GM10847 (cell line): Measurements from ENCODE around the gene TCF3.

Experiments used
- POLR2A ChIP-seq: IDR thresholded peaks from 2 replicates; pipeline ENCODE4 v1.6.1; 2011; ENCODE audit not compliant: insufficient read length; ENCODE audit errors: extremely low read depth

Gene TCF3

DNA sequence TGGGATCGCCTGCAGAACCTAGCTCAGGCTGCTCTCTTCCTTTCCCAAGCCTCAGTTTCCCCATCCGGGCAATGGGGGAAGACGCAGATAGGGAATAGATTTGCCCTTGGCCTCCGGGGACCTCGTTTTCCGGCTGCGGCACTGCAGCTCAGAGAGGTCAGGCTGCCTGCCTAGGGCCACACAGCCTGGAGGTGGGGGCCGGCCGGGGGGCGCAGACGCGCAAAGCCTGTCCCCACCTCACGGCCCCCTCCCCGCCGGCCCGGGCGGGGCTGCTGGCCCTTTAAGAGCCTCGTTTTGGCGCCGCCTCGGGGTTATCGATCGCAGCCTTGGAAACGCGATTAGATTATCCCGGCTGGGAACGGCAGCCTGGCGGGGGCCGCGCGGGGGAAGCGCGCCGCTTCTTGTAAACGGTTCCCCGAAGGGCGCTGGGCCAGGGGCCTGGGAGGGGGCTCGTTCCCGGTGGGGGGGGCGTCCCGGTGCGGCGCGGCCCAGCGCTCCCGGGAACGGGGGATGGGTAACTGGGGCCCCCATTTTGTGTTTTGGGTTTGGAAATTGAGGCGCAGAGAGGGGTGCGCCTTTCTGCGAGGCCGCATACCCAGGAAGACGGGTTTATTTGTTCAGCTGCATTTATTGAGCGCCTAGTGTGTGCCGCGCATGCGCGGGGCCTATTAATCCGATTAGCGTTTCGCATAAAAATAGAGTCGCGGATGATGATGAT lies 23.4 kb upstream of the TCF3 start:
- TF ChIP-seq POLR2A = no peak

DNA sequence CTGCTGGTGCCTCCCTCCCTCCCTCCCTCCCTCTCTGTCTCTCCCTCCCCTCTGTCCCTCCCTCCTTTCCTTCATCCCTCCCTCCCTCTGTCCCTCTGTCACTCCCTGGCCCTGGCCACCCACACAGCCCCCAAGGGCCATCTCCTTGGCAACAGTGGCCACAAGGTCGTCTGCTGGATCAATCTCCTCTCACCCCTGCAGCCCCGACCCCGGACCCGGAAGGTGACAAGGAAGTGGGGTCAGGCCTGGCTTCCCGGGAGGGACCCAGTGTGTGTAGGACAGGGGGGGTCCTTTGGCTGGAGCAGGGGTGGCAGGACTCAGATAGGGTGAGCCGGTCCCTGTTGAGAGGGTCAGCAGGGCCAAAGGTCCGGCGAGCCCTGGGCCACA lies 21.9 kb upstream of the TCF3 start:
- TF ChIP-seq POLR2A = no peak

DNA sequence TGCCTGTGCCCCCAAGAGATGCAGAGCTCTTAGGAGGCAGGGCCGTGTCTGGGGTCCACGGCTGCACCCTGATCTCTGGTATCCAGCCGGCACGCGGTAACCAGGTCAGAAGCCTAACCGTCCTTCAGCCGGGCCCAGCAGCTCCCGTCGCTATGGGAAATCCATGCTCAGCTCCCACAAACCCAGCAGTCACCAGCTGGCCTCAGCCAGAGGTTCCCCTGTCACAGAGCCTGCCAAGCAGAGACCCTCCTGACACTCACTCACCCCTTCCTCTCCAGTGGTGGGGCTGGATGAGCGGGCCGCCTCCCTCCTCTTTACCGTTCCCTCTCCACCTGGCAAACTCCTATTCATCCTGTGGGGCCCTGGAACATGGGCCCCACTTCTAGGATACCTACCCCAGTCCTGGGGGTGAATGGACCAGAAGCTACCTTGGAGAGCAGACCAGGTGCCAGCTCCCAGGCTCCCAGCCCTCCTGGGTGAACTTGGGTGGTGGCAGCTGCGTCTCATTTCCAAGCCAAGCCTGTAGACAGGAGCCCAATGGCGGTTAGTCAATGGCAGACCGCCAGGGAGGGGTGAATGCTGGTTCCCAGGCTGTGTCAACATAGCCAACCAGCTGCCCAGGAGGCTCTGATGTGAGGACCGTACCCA lies 21.4 kb upstream of the TCF3 start:
- TF ChIP-seq POLR2A = no peak

DNA sequence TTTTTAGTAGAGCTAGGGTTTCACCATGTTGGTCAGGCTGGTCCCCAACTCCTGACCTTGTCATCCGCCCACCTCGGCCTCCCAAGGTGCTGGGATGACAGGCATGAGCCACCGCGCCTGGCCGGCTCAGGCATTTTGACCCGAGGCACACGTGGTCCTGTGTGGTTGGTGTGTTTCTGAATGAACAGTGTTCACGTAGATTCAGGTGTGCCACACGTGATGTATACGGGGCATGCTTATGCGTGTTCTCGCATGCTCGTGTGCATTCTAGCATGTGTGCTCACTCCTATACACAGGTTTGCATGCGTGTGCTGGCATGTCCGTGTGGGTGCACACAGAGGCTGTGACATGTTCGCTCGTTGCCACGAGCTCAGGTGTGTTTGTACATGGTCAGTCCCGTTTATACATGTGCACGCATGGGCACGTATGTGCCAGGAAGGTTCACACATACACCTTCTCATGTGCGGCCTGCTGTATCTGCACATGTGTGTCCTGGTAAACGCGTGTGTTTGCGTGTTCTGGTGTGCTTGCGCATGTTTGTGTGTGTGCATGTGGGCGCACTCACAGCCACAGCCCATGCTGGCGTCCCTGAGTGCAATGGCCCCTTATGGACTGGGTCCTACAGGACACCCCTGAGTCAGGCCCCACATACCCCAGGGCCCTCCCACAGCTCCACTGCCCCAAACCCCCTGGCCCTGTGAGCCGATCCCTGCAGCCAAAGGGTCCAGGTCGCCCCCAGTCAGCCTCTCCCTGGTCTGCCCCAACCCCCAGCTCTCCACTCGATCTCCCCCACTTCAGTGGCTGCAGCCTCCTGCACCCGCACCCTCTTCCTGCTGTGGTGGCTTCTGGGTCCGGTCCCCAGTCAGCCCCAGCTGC lies 20.6 kb upstream of the TCF3 start:
- no peak for TF ChIP-seq POLR2A

DNA sequence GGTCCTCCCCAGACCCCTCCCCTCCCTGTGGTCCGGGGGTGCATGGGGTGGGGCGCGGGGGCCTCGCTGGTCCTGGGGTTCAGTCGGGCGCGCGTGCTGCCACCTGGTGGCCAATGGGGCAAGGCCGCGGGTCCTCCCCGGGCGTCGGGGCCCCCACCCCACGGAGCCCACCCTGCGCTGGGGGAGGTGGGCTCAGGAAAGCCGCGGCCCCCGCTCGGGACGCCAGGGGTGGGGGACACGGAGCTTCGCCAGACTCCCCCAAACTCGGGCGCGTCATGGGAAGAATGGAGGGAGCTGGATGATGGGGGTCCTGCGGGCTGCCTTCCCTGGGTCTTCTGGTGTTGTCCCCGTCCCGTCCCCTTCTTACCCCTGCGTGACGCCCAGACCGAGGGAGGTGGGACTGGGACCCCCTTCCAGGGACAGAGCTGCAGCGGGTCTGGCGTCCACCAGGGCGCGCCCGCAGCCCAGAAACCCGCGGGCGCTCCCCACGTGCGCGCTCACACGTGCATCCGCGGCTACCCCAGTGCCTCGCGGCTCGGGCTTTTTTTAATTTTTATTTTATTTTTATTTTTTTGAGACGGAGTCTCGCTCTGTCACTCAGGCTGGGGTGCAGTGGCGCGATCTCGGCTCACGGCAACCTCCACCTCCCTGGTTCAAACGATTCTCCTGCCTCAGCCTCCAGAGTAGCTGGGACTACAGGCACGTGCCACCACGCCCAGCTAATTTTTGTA lies 19.8 kb upstream of the TCF3 start:
- TF ChIP-seq POLR2A = no peak

DNA sequence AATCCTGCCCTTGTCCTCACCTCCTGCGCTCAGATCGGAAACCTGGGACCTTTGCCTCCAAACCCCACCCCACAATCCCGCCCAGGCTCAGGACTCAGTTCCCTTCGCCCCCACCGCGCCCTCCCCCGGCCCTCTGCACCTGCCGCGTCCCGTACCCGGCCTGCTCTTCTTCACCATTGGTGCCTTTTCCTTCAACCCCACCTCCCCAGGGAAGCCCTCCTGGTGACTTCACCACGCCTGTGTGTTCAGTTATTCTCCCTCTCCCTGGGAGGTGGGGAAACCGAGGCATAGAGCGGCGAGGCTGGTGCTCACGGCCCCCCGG lies 19.3 kb upstream of the TCF3 start:
- TF ChIP-seq POLR2A = no peak

DNA sequence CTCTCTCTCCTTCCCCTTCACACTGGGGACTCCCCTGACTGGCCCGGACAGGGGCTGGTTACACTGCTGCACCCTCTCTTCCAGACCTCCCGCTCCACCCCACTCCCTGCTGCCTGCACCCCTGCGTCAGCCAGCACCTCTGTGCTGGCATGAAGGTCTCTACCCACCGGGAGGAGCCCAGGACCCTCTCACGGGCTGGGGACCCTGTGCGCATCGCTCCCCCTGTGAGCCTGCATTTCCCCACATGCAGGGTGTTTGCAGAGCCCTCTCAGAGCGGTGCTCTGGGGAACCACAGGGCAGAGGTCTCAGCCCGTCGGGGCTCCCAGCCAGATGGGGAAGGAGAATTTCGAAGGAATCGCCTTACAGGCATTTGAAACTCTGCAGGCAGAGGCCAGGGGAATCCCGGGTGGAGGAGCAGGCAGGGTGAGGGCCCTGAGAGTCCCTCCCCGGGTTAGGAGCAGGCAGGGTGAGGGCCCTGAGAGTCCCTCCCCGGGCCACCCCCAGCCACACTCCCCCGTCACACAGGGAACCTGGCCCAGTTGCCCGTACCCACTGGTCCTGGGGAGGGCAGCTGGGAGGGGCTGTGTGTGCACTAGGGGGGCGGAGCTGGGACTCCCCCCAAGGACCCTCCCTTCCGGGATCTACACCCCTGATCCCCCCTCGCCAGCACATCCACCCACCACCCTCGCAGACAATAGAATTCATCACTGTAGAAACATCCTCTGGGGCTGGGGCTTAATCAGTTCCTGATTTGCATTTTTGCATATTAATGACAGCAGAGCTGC lies 16.3 kb upstream of the TCF3 start:
- TF ChIP-seq POLR2A = no peak

DNA sequence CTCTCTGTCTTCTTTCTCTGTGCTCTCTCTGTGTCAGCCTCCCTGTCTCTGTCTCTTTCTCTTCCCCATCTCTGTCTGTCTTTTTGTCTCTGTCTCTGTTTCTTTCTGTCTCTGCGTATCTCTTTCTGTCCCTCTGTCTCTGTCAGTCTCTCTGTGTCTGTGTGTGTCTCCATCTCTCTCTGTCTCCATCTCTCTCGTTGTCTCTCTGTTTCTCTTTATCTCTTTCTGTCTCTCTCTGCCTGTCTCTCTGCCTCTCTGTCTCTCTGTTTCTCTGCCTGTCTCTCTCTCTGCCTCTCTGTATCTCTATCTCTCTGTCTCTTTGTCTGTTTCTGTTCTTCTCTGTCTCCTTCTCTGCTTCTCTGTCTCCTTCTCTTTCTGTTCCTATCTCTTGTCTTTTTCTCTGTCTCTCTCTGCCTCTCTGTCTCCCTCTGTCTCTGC lies 15.7 kb upstream of the TCF3 start:
- TF ChIP-seq POLR2A = no peak

DNA sequence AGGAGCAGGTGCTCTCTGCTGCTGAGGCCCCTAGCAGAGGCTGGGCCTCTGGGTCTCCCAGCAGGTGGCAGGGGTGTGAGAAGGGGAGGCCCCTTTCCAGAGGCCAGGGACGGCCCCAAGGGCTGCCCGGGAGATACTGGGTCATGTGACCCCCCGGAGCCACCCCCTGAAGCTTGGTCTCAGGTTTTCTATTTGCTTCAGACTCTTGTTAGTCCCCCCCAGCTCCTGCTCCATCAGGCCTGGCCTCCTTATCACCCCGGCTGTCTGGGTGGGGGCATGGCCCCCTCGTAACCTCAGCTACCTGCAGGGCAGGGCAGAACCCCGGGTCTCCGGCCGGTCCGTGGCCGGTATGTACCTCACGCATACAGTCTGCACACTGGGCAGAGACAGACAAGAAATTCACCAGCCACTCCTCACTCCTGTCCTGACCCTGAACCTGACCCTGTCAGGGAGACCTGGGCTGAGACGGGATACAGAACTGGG lies 13.2 kb upstream of the TCF3 start:
- TF ChIP-seq POLR2A = no peak

DNA sequence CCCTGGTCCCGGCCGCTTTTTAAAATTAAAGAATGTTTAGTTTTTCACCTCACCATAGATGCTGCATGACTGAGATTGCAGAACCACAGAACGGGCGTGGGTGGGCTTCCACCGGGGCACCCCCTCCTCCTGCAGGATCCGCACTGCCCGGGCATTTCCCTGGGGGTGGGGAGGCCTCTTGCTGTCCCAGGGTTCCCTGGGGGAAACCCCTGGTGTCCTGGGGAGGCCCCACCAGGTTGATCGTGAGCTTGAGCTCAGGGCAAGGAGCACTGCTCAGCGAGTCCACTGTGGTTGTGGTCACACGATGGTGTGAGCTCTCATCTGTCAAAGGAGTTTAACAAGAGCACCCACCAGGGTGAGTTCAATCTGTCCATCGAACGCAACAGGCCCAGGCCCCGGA lies 11.4 kb upstream of the TCF3 start:
- TF ChIP-seq POLR2A = no peak

DNA sequence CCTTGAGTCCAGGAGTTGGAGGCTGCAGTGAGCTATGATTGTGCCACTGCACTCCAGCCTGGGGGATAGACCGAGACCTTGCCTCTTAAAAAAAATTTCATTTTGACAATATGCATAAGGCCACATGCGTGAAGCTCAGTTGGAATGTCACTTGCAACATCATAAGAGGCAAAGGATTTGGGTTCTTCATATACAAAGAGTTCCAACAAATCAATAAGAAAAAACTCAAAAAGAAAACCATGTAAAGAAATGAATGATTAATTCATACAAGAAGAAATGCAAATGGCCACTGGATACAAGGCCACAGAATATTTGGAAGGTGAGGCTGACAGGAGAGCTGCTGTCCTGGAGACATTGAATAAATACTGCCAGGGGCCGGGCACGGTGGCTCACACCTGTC lies 9.6 kb upstream of the TCF3 start:
- TF ChIP-seq POLR2A = no peak

DNA sequence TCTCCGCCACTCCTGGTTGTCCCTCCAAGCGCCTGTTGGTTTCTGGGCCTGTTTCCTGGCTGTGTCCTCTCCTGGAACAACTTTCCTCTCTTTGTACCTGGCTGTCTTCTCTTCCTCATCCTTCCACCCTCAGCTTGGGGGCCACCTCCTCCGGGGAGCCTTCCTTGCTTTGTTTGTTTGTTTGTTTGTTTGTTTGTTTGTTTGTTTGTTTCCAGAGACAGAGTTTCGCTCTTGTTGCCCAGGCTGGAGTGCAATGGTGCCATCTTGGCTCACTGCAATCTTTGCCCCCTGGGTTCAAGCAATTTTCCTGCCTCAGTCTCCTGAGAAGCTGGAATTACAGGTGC lies 6.6 kb upstream of the TCF3 start:
- no peak for TF ChIP-seq POLR2A

DNA sequence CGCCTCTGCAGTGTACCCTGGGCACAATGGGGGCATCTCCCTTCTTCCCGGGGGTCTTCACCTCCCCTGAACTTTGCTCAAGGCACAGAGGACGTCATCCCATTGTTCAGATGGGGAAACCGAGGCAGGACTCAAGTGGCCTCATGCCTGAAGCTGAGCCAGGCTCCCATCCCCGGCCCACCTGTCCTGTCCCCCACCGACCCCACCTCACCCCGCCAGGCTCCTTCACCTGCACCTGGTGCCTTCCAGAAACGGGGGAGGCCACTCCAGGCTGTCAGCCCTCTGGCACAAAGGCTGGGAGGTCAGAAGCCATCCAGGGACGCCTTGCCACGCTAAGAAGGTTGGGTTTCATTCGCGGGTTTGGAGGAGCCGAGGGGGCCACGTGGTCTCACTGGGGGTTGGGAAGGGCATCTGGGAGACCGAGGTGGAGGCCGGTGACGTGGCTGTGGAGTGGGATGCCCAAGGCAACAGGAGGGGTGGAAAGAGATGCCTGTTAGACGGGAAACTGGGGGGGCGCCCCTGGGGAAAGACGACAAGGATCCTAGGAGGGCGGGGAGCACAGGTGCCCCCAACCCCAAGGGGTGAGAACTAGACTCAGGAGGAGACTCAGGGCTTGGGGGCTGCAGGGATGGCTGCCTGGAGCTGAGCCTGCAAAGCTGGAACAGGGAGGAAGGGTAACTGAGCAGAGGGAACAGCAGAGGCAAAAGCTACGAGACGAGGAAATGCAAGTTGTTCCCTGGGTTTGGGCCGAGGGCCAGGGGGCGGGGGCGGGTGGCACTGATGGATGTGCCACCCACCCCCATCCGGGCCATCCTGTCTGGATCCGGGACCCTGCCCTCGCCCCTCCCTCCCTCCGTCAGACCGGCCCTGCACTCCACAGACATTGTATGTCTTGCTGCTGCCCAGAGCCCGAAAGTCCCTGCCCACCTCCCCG lies 6.0 kb upstream of the TCF3 start:
- TF ChIP-seq POLR2A = no peak

DNA sequence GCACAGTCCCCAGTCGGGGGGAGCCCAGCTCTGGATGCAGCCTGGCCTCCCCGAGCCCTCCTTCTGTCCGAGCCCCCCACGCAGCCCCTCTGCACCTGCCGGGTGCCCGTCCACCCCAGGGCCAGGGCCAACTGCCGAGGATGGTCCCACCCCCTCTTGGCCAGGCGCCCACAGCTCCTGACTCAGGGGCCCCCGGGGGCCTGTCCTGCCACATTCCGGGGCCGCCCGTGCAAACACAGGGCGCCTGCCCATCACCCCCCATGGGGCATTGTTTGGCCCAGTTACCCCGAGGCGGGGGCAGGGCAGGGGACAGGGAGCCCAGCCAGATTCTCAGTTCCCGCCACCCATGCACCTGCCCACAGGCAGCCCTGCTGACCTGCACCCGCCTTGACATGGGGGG lies 5.3 kb upstream of the TCF3 start:
- no peak for TF ChIP-seq POLR2A
